Skin epidermis (tissue), 12 donors: ENCODE results near the gene GLYAT.
"Not testable (repeated sequence)": the region's sequence is repeated elsewhere in the genome, so short reads cannot be mapped to it uniquely, and the experiment has no call there.

ENCODE experiments used
- H3K27ac ChIP-seq, 21 experiments: fragments of 200-600 bp; sonication (generic) in 11 of 21; one replicate each; pipeline ENCODE4 v1.5.0; 2020; ENCODE audit warnings: mild to moderate bottlenecking in 3 of 21, inconsistent platforms in 2 of 21, moderate library complexity in 2 of 21
- H3K4me3 ChIP-seq, 7 experiments: fragments of 200-600 bp; sonication (generic) in 2 of 7; one replicate each; pipeline ENCODE4 v1.5.0; 2020; ENCODE audit warnings: inconsistent platforms in 2 of 7, mild to moderate bottlenecking in 2 of 7, moderate library complexity in 1 of 7

Gene GLYAT

GRCh38 chr11:58744988-58745704 lies 13.4 kb upstream of the GLYAT start:
- no peak overlapping the region for H3K27ac ChIP-seq
- H3K4me3 ChIP-seq, result no peak overlapping the region

- Histone ChIP-seq H3K27ac (no peak overlapping the region), H3K4me3 (no peak overlapping the region)
Observed at GRCh38 chr11:58742981-58743880, 11.5 kb upstream of the GLYAT start.

DNA sequence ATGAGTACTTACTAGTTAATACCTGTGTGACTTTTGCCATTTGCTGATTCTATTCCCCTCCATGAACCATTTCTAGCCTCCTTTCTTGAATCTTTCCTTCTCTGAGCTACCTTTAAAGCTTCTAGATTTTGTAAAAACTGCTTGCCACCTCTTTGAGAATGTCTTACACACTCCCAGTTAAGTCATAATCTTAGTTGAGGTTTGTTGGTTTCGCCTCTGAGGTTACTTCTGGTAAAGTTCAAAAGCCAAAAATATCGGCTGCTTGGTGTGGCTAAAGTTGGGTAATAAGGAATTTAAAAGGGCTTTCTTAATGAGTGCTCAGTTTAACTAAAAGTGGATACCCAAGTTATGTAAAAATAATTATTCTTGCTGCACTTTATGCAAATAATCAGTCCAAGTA lies 10.4 kb upstream of the GLYAT start:
- no peak overlapping the region for H3K27ac ChIP-seq
- H3K4me3 ChIP-seq, result no peak overlapping the region

- no peak overlapping the region for H3K27ac ChIP-seq
Observed at GRCh38 chr11:58741127-58741526, 9.4 kb upstream of the GLYAT start.

DNA sequence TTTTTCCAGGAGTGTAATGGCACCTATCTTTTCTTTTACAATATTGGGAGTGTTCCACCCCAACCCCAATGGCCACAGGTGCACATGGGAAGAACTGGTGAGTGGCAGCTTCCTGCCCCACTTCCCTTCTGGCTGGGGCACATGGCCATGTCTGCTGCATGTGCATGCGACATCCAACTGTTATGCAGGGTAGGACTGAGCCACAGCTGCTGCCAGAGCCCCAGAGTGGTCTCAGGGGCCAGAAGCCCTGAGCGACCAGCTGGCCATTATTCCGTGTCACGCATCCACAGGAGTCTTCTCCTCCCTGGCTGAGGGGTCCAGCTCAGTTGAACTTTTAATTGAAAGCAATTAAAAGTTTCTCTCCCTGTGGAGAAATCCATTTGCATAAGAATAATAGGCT lies 8.7 kb upstream of the GLYAT start:
- Histone ChIP-seq H3K27ac (no peak overlapping the region), H3K4me3 (no peak overlapping the region)

More at GRCh38 chr11:58741127-58741526, 9.4 kb upstream of the GLYAT start:
- no peak overlapping the region for H3K4me3 ChIP-seq

DNA sequence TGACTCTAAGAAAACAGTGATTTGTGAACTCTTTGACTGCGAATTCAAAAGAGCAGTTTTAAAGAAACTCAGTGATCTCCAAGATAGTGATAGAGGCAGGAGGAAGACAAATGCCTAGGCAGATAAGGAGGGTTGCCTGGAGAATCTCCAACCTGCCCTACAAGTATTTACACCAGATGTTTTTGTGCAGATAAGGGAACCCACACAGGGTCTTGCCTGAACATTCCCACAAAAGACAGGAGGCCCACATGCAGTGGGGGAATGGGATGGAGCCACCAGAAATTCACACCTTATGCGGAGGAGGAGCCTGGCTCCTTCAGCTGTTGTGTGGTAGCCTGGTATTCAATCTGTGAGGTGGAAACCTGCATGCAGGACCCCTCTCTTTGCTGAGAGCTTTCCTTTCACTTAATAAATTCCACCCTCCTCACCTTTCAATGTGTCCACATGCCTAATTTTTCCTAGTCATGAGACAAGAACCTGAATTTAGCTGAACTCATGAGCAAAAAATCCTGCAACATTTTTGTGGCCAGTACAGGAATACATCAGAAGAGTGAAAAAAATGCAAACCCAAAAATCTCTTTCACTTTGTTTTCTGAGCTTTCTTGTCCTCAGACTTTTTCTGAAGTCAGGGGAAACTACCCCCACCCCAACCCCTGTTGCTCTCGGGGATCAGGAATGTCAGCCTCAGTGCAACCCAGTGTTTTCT lies 8.1 kb upstream of the GLYAT start:
- no peak overlapping the region for H3K27ac ChIP-seq
- H3K4me3 ChIP-seq, result no peak overlapping the region

GRCh38 chr11:58734681-58735490 lies 3.1 kb upstream of the GLYAT start:
- Histone ChIP-seq H3K4me3 (no peak overlapping the region), H3K27ac (no peak overlapping the region)

DNA sequence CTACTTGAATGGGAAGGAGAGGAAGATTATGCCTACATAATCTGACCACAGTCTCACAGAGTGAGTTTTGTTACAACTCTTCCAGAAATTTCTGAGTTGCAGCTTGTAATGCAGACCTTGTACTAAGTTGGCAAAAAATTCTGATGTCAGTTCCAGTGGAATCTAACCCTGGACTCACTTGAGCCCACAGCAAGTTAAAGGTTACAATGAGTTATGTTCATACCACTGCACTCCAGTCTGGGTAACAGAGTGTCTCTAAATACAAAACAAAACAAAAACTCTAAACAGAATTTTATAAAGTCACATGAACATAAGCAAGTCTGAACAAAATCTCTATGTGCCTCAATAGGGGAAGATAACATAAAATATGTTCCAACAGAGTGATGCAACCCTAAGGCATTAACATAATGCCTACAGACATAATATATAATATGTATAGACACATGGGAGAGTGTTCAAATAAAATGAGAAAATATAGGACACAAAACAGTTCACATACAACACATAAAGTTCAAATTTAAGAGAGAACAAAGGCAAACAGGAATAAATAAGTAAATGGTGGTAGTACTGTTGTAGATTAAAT lies 1.1 kb downstream of the GLYAT start:
- Histone ChIP-seq H3K4me3 (no peak overlapping the region), H3K27ac (peak overlapping the region in 4 of 21 experiments; percentile 8 to 65 (median 20))

DNA sequence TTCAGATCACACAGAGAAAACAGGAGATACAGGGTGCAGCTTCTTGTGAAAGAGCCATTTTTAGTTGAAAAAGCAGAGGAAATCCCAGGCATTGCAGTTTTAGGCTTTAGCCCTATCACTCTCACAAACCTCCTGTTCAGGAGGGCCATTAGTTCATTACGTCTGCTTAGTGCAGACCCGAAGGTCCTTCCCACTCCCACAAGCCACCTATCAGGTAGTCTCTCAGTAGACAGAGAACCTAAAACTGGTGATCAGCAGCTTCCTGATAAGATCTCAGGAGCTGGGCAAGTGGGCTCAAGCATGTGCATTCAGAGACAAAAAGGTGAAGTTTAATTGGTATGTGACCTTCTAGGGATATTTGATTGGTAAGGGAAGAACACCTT lies 4.3 kb downstream of the GLYAT start:
- H3K4me3 ChIP-seq, result no peak overlapping the region
- H3K27ac ChIP-seq, result peak overlapping the region in 2 of 21 experiments; percentile 1 to 65

DNA sequence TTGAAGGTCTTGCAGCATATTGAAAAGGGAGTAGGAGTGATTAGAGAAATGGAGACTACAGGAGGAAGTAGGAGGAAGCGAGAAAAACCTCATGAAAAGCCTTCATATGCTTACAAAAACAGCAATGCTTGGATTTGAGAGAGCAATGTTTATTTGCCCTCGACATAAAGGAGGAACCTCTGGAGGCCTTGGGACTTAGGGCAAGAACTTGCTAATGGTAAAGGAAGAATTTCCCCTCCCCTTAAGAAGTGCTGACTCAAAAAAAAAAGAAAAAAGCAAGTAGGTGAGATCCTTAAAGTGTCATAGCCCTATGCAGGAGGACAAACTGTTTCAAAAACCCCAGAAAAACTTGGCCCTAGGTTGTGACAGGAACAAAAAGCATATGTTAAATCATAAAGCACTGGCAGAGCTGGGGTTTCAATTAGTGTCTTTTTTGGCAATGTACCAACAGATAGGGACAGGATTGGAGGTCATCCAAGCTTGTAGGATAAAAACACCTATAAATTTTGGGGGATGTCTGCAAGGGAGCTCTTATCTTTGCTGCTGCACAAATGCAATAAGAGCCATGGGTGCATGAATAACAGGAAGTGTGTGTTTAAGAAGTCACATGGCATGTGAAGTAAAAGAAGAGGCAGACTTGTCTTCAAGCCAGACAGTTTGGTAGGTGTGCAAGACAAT lies 4.9 kb downstream of the GLYAT start:
- Histone ChIP-seq H3K27ac (peak overlapping the region in 4 of 21 experiments; percentile 1 to 65 (median 23)), H3K4me3 (no peak overlapping the region)

- no peak overlapping the region for H3K27ac ChIP-seq
- H3K4me3 ChIP-seq, result no peak overlapping the region
Observed at GRCh38 chr11:58719406-58720117, 12.2 kb downstream of the GLYAT start.

- H3K4me3 ChIP-seq, result no peak overlapping the region
Observed at GRCh38 chr11:58712531-58712930, 19.2 kb downstream of the GLYAT start.

GRCh38 chr11:58711832-58712231 lies 19.9 kb downstream of the GLYAT start:
- no peak overlapping the region for H3K4me3 ChIP-seq
- no peak overlapping the region for H3K27ac ChIP-seq

More at GRCh38 chr11:58712531-58712930, 19.2 kb downstream of the GLYAT start:
- H3K27ac ChIP-seq, result no peak overlapping the region

- H3K27ac ChIP-seq, result no peak overlapping the region
Observed at GRCh38 chr11:58707767-58708166, 24.0 kb downstream of the GLYAT start.

GRCh38 chr11:58696825-58697224 lies 34.9 kb downstream of the GLYAT start:
- not testable (repeated sequence) for H3K27ac ChIP-seq, H3K4me3 ChIP-seq

More at GRCh38 chr11:58707767-58708166, 24.0 kb downstream of the GLYAT start:
- no peak overlapping the region for H3K4me3 ChIP-seq

GRCh38 chr11:58693026-58693425 lies 38.7 kb downstream of the GLYAT start:
- H3K27ac ChIP-seq, result no peak overlapping the region
- H3K4me3 ChIP-seq, result no peak overlapping the region

- H3K4me3 ChIP-seq, result no peak overlapping the region
Observed at GRCh38 chr11:58691675-58692074, 40.1 kb downstream of the GLYAT start.

More at GRCh38 chr11:58691675-58692074, 40.1 kb downstream of the GLYAT start:
- H3K27ac ChIP-seq, result no peak overlapping the region
